IMR-90 (cell line): Measurements from ENCODE around the gene SH3RF3. TPM values are rescaled to one million over a fixed set of nuclear protein-coding genes. Genes with fewer than 3 reads are reported as not detected.

Experiments used
- ATAC-seq: fragments of 200-7000 bp; cut with Tn5 transposase; 2 replicates; pipeline ENCODE4 v1.9.1; 2020; ENCODE audit warnings: low read depth, mild to moderate bottlenecking, moderate library complexity
- BruUV-seq: library from RNA; stranded (reverse); fragments of 400-500 nt; replicated peaks from 2 replicates; lab custom pipeline; 2021; lab: Mats Ljungman, UMichigan
- CTCF ChIA-PET: fragments of 300-600 bp; formaldehyde crosslinking; extraction: SDS; loops from one replicate; lab custom pipeline; 2021; ENCODE audit warnings: antibody characterized with exemption; lab: Yijun Ruan, JAX
- POLR2A ChIA-PET: fragments of 300-600 bp; sonication (Branson Sonifier 250); formaldehyde crosslinking; loops from one replicate; lab custom pipeline; 2022; ENCODE audit warnings: antibody characterized with exemption; ENCODE audit not compliant: unreplicated experiment; lab: Charles Lee
- DNase-seq: peaks from one replicate; pipeline ENCODE4 v3.0.0; 2013
- H2AFZ ChIP-seq: replicated peaks from 2 replicates; pipeline ENCODE3; 2013; ENCODE audit warnings: low read length, mild to moderate bottlenecking; ENCODE audit not compliant: poor library complexity
- H2AK5ac ChIP-seq: 2 replicates; pipeline ENCODE4 v1.6.1; 2013; ENCODE audit warnings: low read depth, low read length, inconsistent platforms
- H2AK9ac ChIP-seq: replicated peaks from 2 replicates; pipeline ENCODE3; 2013; ENCODE audit warnings: mild to moderate bottlenecking, low read depth, low read length, moderate library complexity; ENCODE audit not compliant: poor library complexity
- H2BK120ac ChIP-seq: 2 replicates; pipeline ENCODE4 v1.6.1; 2013; ENCODE audit warnings: low read depth, low read length, inconsistent platforms
- H2BK15ac ChIP-seq: 3 replicates; pipeline ENCODE4 v1.6.1; 2013; ENCODE audit warnings: low read depth, low read length, inconsistent platforms
- H2BK20ac ChIP-seq: 2 replicates; pipeline ENCODE4 v1.6.1; 2013; ENCODE audit warnings: low read depth, mild to moderate bottlenecking, inconsistent platforms, low read length, moderate library complexity
- H2BK5ac ChIP-seq: 2 replicates; pipeline ENCODE4 v1.6.1; 2013; ENCODE audit warnings: mild to moderate bottlenecking, low read depth, low read length, inconsistent platforms; ENCODE audit not compliant: poor library complexity, severe bottlenecking
- H3K14ac ChIP-seq: replicated peaks from 2 replicates; pipeline ENCODE4 v1.6.1; 2013; ENCODE audit warnings: low read depth, low read length, inconsistent platforms
- H3K18ac ChIP-seq: 2 replicates; pipeline ENCODE4 v1.6.1; 2013; ENCODE audit warnings: low read depth, low read length, control low read depth
- H3K23ac ChIP-seq: 2 replicates; pipeline ENCODE4 v1.6.1; 2013; ENCODE audit warnings: low read depth, low read length, inconsistent platforms
- H3K27ac ChIP-seq: 2 replicates; pipeline ENCODE4 v1.5.1; 2013; ENCODE audit warnings: mild to moderate bottlenecking, control low read depth, low read length; ENCODE audit not compliant: insufficient read depth
- H3K27me3 ChIP-seq: 2 replicates; pipeline ENCODE4 v1.6.1; 2013; ENCODE audit warnings: low read length; ENCODE audit not compliant: control insufficient read depth, insufficient read depth
- H3K36me3 ChIP-seq: 2 replicates; pipeline ENCODE4 v1.6.1; 2013; ENCODE audit warnings: low read length, mixed read lengths; ENCODE audit not compliant: control insufficient read depth, insufficient read depth
- H3K4ac ChIP-seq: 2 replicates; pipeline ENCODE4 v1.6.1; 2013; ENCODE audit warnings: low read depth, low read length, inconsistent platforms
- H3K4me1 ChIP-seq: 2 replicates; pipeline ENCODE4 v1.6.1; 2013; ENCODE audit warnings: low read length, mixed read lengths; ENCODE audit not compliant: control insufficient read depth, insufficient read depth
- H3K4me2 ChIP-seq: 2 replicates; pipeline ENCODE4 v1.6.1; 2013; ENCODE audit warnings: low read depth, mild to moderate bottlenecking, control low read depth, low read length, moderate library complexity
- H3K4me3 ChIP-seq: 2 replicates; pipeline ENCODE4 v1.5.1; 2013; ENCODE audit warnings: low read depth, mild to moderate bottlenecking, control low read depth, low read length, moderate library complexity; ENCODE audit not compliant: insufficient read depth
- H3K56ac ChIP-seq: 2 replicates; pipeline ENCODE4 v1.6.1; 2013; ENCODE audit warnings: low read length, inconsistent platforms; ENCODE audit not compliant: insufficient read depth; ENCODE audit errors: extremely low read depth
- H3K79me1 ChIP-seq, 2 experiments: 2 replicates each; pipeline ENCODE4 v1.6.1; 2013; ENCODE audit warnings: low read length in 2 of 2, inconsistent platforms in 1 of 2, low read depth in 1 of 2
- H3K9ac ChIP-seq: 2 replicates; pipeline ENCODE4 v1.6.1; 2013; ENCODE audit warnings: low read depth, low read length, control low read depth
- H3K9me1 ChIP-seq: 2 replicates; pipeline ENCODE4 v1.6.1; 2013; ENCODE audit warnings: low read length, inconsistent platforms; ENCODE audit not compliant: insufficient read depth
- H3K9me3 ChIP-seq: 2 replicates; pipeline ENCODE4 v1.6.1; 2013; ENCODE audit warnings: low read length; ENCODE audit not compliant: control insufficient read depth, insufficient read depth
- H4K20me1 ChIP-seq: 2 replicates; pipeline ENCODE4 v1.6.1; 2013; ENCODE audit warnings: low read length, inconsistent platforms; ENCODE audit not compliant: insufficient read depth
- H4K5ac ChIP-seq: 2 replicates; pipeline ENCODE4 v1.6.1; 2013; ENCODE audit warnings: mild to moderate bottlenecking, low read depth, low read length, control low read depth
- H4K8ac ChIP-seq, 2 experiments: 2 replicates each; pipeline ENCODE4 v1.6.1; 2013; ENCODE audit warnings: low read depth in 2 of 2, low read length in 2 of 2, control low read depth in 1 of 2, inconsistent platforms in 1 of 2
- H4K91ac ChIP-seq: 2 replicates; pipeline ENCODE4 v1.6.1; 2013; ENCODE audit warnings: low read depth, low read length, inconsistent platforms; ENCODE audit not compliant: insufficient read depth
- BHLHE40 ChIP-seq: fragments of 150-350 bp; IDR thresholded peaks from 2 replicates; pipeline ENCODE4 v1.6.1; 2016; ENCODE audit warnings: mild to moderate bottlenecking, low read depth, low read length
- MXI1 ChIP-seq: IDR thresholded peaks from 2 replicates; pipeline ENCODE4 v1.6.1; 2012; ENCODE audit warnings: low read depth, mild to moderate bottlenecking, low read length, moderate library complexity, borderline replicate concordance
- NFE2L2 ChIP-seq: fragments of 150-350 bp; IDR thresholded peaks from 2 replicates; pipeline ENCODE4 v1.6.1; 2016; ENCODE audit warnings: low read depth, mild to moderate bottlenecking, low read length
- RCOR1 ChIP-seq: IDR thresholded peaks from 2 replicates; pipeline ENCODE4 v1.6.1; 2012; ENCODE audit warnings: mild to moderate bottlenecking, low read length, improper control_type of control experiment; ENCODE audit not compliant: insufficient replicate concordance
- WGBS, 2 experiments: methylation state at CpG; one replicate each; pipeline versions ENCODE4 v1.1.5 to v1.1.7; 2013; ENCODE audit warnings: missing lambda C conversion rate in 2 of 2; ENCODE audit not compliant: insufficient read length in 1 of 2; ENCODE audit errors: extremely low coverage in 2 of 2; 5-methylcytosine and 5-hydroxymethylcytosine counted together
- dilution Hi-C: fragments of 300-500 bp; cut with HindIII; formaldehyde crosslinking; loops from one replicate; pipeline ENCODE4 v1.14.3; 2018; ENCODE audit warnings: low sequenced_read_pairs; ENCODE audit not compliant: unreplicated experiment
- in situ Hi-C: fragments of 300-500 bp; cut with MboI; formaldehyde crosslinking; loops from 3 replicates; pipeline ENCODE4 v1.14.3; 2019; ENCODE audit warnings: low sequenced_read_pairs, inconsistent platforms, mixed read lengths
- intact Hi-C: fragments of 100-400 bp; cut with micrococcal nuclease; formaldehyde crosslinking; loops from 2 replicates; pipeline ENCODE4 v1.10.0; 2022
- polyA plus RNA-seq, 3 experiments: library from polyadenylated mRNA; depleted of rRNA; stranded (reverse); fragments of >200 nt; gene quantifications; 2 replicates each; pipeline ENCODE4 v1.2.3, GENCODE V29; 2012; ENCODE audit warnings: low replicate concordance in 1 of 3
- total RNA-seq: library from RNA; depleted of rRNA; stranded (reverse); fragments of >200 nt; gene quantifications from 2 replicates; pipeline ENCODE4 v1.2.3, GENCODE V29; 2012
- TF ChIP-seq, protein P1 (sequence below): fragments of 150-350 bp; IDR thresholded peaks from 2 replicates; pipeline ENCODE4 v1.6.1; 2017; ENCODE audit warnings: mild to moderate bottlenecking, antibody characterized with exemption, low read length, low read depth

SH3RF3 gene
- total and polyA plus RNA-seq, 2 of the 4 experiments (the other 2 are of a cell fraction): 3.4 to 5.3 TPM

DNA sequence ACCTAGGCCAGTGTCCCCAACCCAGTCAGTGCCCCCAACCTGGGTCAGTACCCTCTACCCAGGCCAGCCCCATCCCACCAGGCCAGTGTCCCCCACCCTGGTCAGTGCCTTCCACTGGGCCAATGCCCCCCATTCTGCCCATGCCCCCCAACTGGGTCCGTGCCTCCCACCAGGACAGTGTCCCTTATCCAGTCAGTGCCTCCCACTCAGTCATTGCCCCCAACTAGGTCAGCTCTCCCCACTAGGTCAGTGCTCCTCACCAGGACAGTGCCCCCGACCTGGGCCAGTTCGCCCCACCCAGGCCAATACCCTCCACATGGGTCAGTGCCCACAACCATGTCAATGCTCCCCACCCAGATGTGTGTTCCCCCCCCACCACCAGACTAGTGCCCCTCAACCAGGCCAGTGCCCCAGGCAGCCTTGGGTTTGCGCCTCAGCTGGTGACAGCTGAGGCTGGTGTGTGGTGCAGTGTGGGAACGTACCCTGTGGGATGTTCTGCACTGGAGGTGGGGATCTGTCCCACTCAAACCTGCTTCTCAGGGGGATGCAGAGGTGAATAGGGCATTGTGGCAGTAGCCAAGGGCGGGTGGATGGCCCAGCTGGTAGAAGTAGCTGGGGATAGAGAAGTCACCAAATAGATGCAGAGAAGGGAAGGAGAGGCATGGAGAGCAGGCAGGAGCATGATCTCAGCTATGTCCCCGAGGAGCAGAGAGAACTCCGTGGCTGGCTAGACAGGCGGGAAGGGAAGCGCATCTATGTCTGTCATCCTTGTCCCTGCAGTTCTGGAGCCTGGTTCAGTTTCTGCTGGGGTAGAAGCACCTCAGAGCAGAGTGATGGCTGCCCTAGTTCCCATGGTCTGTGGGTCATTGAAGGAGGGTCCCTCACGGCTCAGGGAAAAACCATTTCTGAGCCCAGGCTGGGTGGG is 168.8 kb downstream of the SH3RF3 start:
- Histone ChIP-seq H3K9ac (no peak overlapping the region), H3K9me3 (peaks cover 3% of the 10 kb centered on the region; the same call in 1 of the 2 replicates), H4K5ac (no peak overlapping the region), H3K14ac (no peak overlapping the region), H2BK20ac (no peak overlapping the region), H3K56ac (no peak overlapping the region), H2AK9ac (no peak overlapping the region), H3K9me1 (peaks cover 19% of the 10 kb centered on the region), H2BK120ac (no peak overlapping the region), H3K23ac (no peak overlapping the region), H2AK5ac (peak overlapping the region; percentile 15; the same call in 1 of the 2 replicates), H3K4me1 (peaks cover 9% of the 10 kb centered on the region), H4K91ac (no peak overlapping the region), H3K79me1 (peaks cover 56 to 93% of the 10 kb centered on the region in 2 experiments; a peak in 3 of 4 replicates), H3K36me3 (no peaks in the 10 kb centered on the region), H3K18ac (no peak overlapping the region), H2BK5ac (no peak overlapping the region), H4K8ac (no peak overlapping the region), H4K20me1 (peaks cover 85% of the 10 kb centered on the region), H3K4ac (no peak overlapping the region), H3K4me2 (no peak overlapping the region), H3K27ac (no peak overlapping the region), H2BK15ac (no peak overlapping the region), H3K4me3 (no peak overlapping the region), H2AFZ (peak overlapping the region; percentile 44), H3K27me3 (no peaks in the 10 kb centered on the region)
- CTCF ChIA-PET: no interaction called here
- DNase-seq: no peak
- dilution Hi-C loops (no loop called here), in situ Hi-C loops (no loop called here), intact Hi-C loops (no loop called here)
- 93% methylated on average over 5 of the region's 11 CpGs; no CpG with 5 or more reads in 1 of the 2 experiments for WGBS, 2 experiments
- POLR2A ChIA-PET: no interaction called here
- no peak for ATAC-seq
- no peak for TF ChIP-seq BHLHE40
- TF ChIP-seq, protein P1, sequence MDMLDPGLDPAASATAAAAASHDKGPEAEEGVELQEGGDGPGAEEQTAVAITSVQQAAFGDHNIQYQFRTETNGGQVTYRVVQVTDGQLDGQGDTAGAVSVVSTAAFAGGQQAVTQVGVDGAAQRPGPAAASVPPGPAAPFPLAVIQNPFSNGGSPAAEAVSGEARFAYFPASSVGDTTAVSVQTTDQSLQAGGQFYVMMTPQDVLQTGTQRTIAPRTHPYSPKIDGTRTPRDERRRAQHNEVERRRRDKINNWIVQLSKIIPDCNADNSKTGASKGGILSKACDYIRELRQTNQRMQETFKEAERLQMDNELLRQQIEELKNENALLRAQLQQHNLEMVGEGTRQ: no peak
- no peak for TF ChIP-seq RCOR1
- TF ChIP-seq NFE2L2: no peak
- TF ChIP-seq MXI1: no peak
- no TSS peak for BruUV-seq
